IMR-90 (cell line): ENCODE measurements around the gene NIPAL1. TPM values are rescaled to one million over a fixed set of nuclear protein-coding genes. Genes with fewer than 3 reads are reported as not detected.

ENCODE experiments used
- ATAC-seq: fragments of 200-7000 bp; cut with Tn5 transposase; 2 replicates; pipeline ENCODE4 v1.9.1; 2020; ENCODE audit warnings: low read depth, mild to moderate bottlenecking, moderate library complexity
- BruUV-seq: library from RNA; stranded (reverse); fragments of 400-500 nt; replicated peaks from 2 replicates; lab custom pipeline; 2021; lab: Mats Ljungman, UMichigan
- CTCF ChIA-PET: fragments of 300-600 bp; formaldehyde crosslinking; extraction: SDS; loops from one replicate; lab custom pipeline; 2021; ENCODE audit warnings: antibody characterized with exemption; lab: Yijun Ruan, JAX
- POLR2A ChIA-PET: fragments of 300-600 bp; sonication (Branson Sonifier 250); formaldehyde crosslinking; loops from one replicate; lab custom pipeline; 2022; ENCODE audit warnings: antibody characterized with exemption; ENCODE audit not compliant: unreplicated experiment; lab: Charles Lee
- DNase-seq: peaks from one replicate; pipeline ENCODE4 v3.0.0; 2013
- H2AFZ ChIP-seq: replicated peaks from 2 replicates; pipeline ENCODE3; 2013; ENCODE audit warnings: low read length, mild to moderate bottlenecking; ENCODE audit not compliant: poor library complexity
- H2AK5ac ChIP-seq: 2 replicates; pipeline ENCODE4 v1.6.1; 2013; ENCODE audit warnings: low read depth, low read length, inconsistent platforms
- H2AK9ac ChIP-seq: replicated peaks from 2 replicates; pipeline ENCODE3; 2013; ENCODE audit warnings: mild to moderate bottlenecking, low read depth, low read length, moderate library complexity; ENCODE audit not compliant: poor library complexity
- H2BK120ac ChIP-seq: 2 replicates; pipeline ENCODE4 v1.6.1; 2013; ENCODE audit warnings: low read depth, low read length, inconsistent platforms
- H2BK15ac ChIP-seq: 3 replicates; pipeline ENCODE4 v1.6.1; 2013; ENCODE audit warnings: low read depth, low read length, inconsistent platforms
- H2BK20ac ChIP-seq: 2 replicates; pipeline ENCODE4 v1.6.1; 2013; ENCODE audit warnings: low read depth, mild to moderate bottlenecking, inconsistent platforms, low read length, moderate library complexity
- H2BK5ac ChIP-seq: 2 replicates; pipeline ENCODE4 v1.6.1; 2013; ENCODE audit warnings: mild to moderate bottlenecking, low read depth, low read length, inconsistent platforms; ENCODE audit not compliant: poor library complexity, severe bottlenecking
- H3K14ac ChIP-seq: replicated peaks from 2 replicates; pipeline ENCODE4 v1.6.1; 2013; ENCODE audit warnings: low read depth, low read length, inconsistent platforms
- H3K18ac ChIP-seq: 2 replicates; pipeline ENCODE4 v1.6.1; 2013; ENCODE audit warnings: low read depth, low read length, control low read depth
- H3K23ac ChIP-seq: 2 replicates; pipeline ENCODE4 v1.6.1; 2013; ENCODE audit warnings: low read depth, low read length, inconsistent platforms
- H3K27ac ChIP-seq: 2 replicates; pipeline ENCODE4 v1.5.1; 2013; ENCODE audit warnings: mild to moderate bottlenecking, control low read depth, low read length; ENCODE audit not compliant: insufficient read depth
- H3K27me3 ChIP-seq: 2 replicates; pipeline ENCODE4 v1.6.1; 2013; ENCODE audit warnings: low read length; ENCODE audit not compliant: control insufficient read depth, insufficient read depth
- H3K36me3 ChIP-seq: 2 replicates; pipeline ENCODE4 v1.6.1; 2013; ENCODE audit warnings: low read length, mixed read lengths; ENCODE audit not compliant: control insufficient read depth, insufficient read depth
- H3K4ac ChIP-seq: 2 replicates; pipeline ENCODE4 v1.6.1; 2013; ENCODE audit warnings: low read depth, low read length, inconsistent platforms
- H3K4me1 ChIP-seq: 2 replicates; pipeline ENCODE4 v1.6.1; 2013; ENCODE audit warnings: low read length, mixed read lengths; ENCODE audit not compliant: control insufficient read depth, insufficient read depth
- H3K4me2 ChIP-seq: 2 replicates; pipeline ENCODE4 v1.6.1; 2013; ENCODE audit warnings: low read depth, mild to moderate bottlenecking, control low read depth, low read length, moderate library complexity
- H3K4me3 ChIP-seq: 2 replicates; pipeline ENCODE4 v1.5.1; 2013; ENCODE audit warnings: low read depth, mild to moderate bottlenecking, control low read depth, low read length, moderate library complexity; ENCODE audit not compliant: insufficient read depth
- H3K56ac ChIP-seq: 2 replicates; pipeline ENCODE4 v1.6.1; 2013; ENCODE audit warnings: low read length, inconsistent platforms; ENCODE audit not compliant: insufficient read depth; ENCODE audit errors: extremely low read depth
- H3K79me1 ChIP-seq, 2 experiments: 2 replicates each; pipeline ENCODE4 v1.6.1; 2013; ENCODE audit warnings: low read length in 2 of 2, inconsistent platforms in 1 of 2, low read depth in 1 of 2
- H3K9ac ChIP-seq: 2 replicates; pipeline ENCODE4 v1.6.1; 2013; ENCODE audit warnings: low read depth, low read length, control low read depth
- H3K9me1 ChIP-seq: 2 replicates; pipeline ENCODE4 v1.6.1; 2013; ENCODE audit warnings: low read length, inconsistent platforms; ENCODE audit not compliant: insufficient read depth
- H3K9me3 ChIP-seq: 2 replicates; pipeline ENCODE4 v1.6.1; 2013; ENCODE audit warnings: low read length; ENCODE audit not compliant: control insufficient read depth, insufficient read depth
- H4K20me1 ChIP-seq: 2 replicates; pipeline ENCODE4 v1.6.1; 2013; ENCODE audit warnings: low read length, inconsistent platforms; ENCODE audit not compliant: insufficient read depth
- H4K5ac ChIP-seq: 2 replicates; pipeline ENCODE4 v1.6.1; 2013; ENCODE audit warnings: mild to moderate bottlenecking, low read depth, low read length, control low read depth
- H4K8ac ChIP-seq, 2 experiments: 2 replicates each; pipeline ENCODE4 v1.6.1; 2013; ENCODE audit warnings: low read depth in 2 of 2, low read length in 2 of 2, control low read depth in 1 of 2, inconsistent platforms in 1 of 2
- H4K91ac ChIP-seq: 2 replicates; pipeline ENCODE4 v1.6.1; 2013; ENCODE audit warnings: low read depth, low read length, inconsistent platforms; ENCODE audit not compliant: insufficient read depth
- CEBPB ChIP-seq: IDR thresholded peaks from 2 replicates; pipeline ENCODE4 v1.6.1; 2012; ENCODE audit warnings: low read depth, low read length, improper control_type of control experiment
- CHD1 ChIP-seq: IDR thresholded peaks from 2 replicates; pipeline ENCODE4 v1.6.1; 2012; ENCODE audit warnings: low read depth, low read length, improper control_type of control experiment
- ELK1 ChIP-seq: fragments of 150-350 bp; IDR thresholded peaks from 2 replicates; pipeline ENCODE4 v1.6.1; 2016; ENCODE audit warnings: low read depth, mild to moderate bottlenecking, low read length, moderate library complexity, borderline replicate concordance
- MAFK ChIP-seq: IDR thresholded peaks from 2 replicates; pipeline ENCODE4 v1.6.1; 2012; ENCODE audit warnings: low read depth, low read length, improper control_type of control experiment
- MAZ ChIP-seq: IDR thresholded peaks from 2 replicates; pipeline ENCODE4 v1.6.1; 2012; ENCODE audit warnings: low read depth, mild to moderate bottlenecking, low read length, improper control_type of control experiment, moderate library complexity, borderline replicate concordance
- MXI1 ChIP-seq: IDR thresholded peaks from 2 replicates; pipeline ENCODE4 v1.6.1; 2012; ENCODE audit warnings: low read depth, mild to moderate bottlenecking, low read length, moderate library complexity, borderline replicate concordance
- POLR2A ChIP-seq: IDR thresholded peaks from 2 replicates; pipeline ENCODE4 v1.6.1; 2012; ENCODE audit warnings: mild to moderate bottlenecking, low read depth, low read length
- RAD21 ChIP-seq: IDR thresholded peaks from 2 replicates; pipeline ENCODE4 v1.6.1; 2012; ENCODE audit warnings: low read length, improper control_type of control experiment
- RCOR1 ChIP-seq: IDR thresholded peaks from 2 replicates; pipeline ENCODE4 v1.6.1; 2012; ENCODE audit warnings: mild to moderate bottlenecking, low read length, improper control_type of control experiment; ENCODE audit not compliant: insufficient replicate concordance
- RFX5 ChIP-seq: IDR thresholded peaks from 2 replicates; pipeline ENCODE4 v1.8.0; 2012; ENCODE audit warnings: low read depth, mild to moderate bottlenecking, low read length, moderate library complexity
- SMC3 ChIP-seq: fragments of 150-350 bp; IDR thresholded peaks from 2 replicates; pipeline ENCODE4 v1.6.1; 2016; ENCODE audit warnings: low read depth, mild to moderate bottlenecking, antibody characterized with exemption, low read length, moderate library complexity
- USF2 ChIP-seq: fragments of 150-350 bp; IDR thresholded peaks from 2 replicates; pipeline ENCODE4 v1.6.1; 2017; ENCODE audit warnings: mild to moderate bottlenecking, antibody characterized with exemption, low read length, low read depth
- WGBS, 2 experiments: methylation state at CpG; one replicate each; pipeline versions ENCODE4 v1.1.5 to v1.1.7; 2013; ENCODE audit warnings: missing lambda C conversion rate in 2 of 2; ENCODE audit not compliant: insufficient read length in 1 of 2; ENCODE audit errors: extremely low coverage in 2 of 2; 5-methylcytosine and 5-hydroxymethylcytosine counted together
- dilution Hi-C: fragments of 300-500 bp; cut with HindIII; formaldehyde crosslinking; loops from one replicate; pipeline ENCODE4 v1.14.3; 2018; ENCODE audit warnings: low sequenced_read_pairs; ENCODE audit not compliant: unreplicated experiment
- in situ Hi-C: fragments of 300-500 bp; cut with MboI; formaldehyde crosslinking; loops from 3 replicates; pipeline ENCODE4 v1.14.3; 2019; ENCODE audit warnings: low sequenced_read_pairs, inconsistent platforms, mixed read lengths
- intact Hi-C: fragments of 100-400 bp; cut with micrococcal nuclease; formaldehyde crosslinking; loops from 2 replicates; pipeline ENCODE4 v1.10.0; 2022
- polyA plus RNA-seq, 3 experiments: library from polyadenylated mRNA; depleted of rRNA; stranded (reverse); fragments of >200 nt; gene quantifications; 2 replicates each; pipeline ENCODE4 v1.2.3, GENCODE V29; 2012; ENCODE audit warnings: low replicate concordance in 1 of 3
- total RNA-seq: library from RNA; depleted of rRNA; stranded (reverse); fragments of >200 nt; gene quantifications from 2 replicates; pipeline ENCODE4 v1.2.3, GENCODE V29; 2012
- TF ChIP-seq, protein P1 (sequence below): conservative IDR thresholded peaks from 2 replicates; pipeline ENCODE4 v1.5.1; 2012; ENCODE audit warnings: mild to moderate bottlenecking, low read depth, low read length, improper control_type of control experiment

Gene NIPAL1
- total and polyA plus RNA-seq, 2 of the 4 experiments (the other 2 are of a cell fraction): 0.89 to 1.1 TPM

- Histone ChIP-seq H2AFZ (no peak overlapping the region), H3K4me3 (no peak overlapping the region), H2BK20ac (no peak overlapping the region), H3K79me1 (no peaks in the 10 kb centered on the region), H3K4ac (no peak overlapping the region), H3K23ac (no peak overlapping the region), H4K20me1 (no peaks in the 10 kb centered on the region), H3K9me1 (no peaks in the 10 kb centered on the region), H2BK120ac (no peak overlapping the region), H2BK5ac (no peak overlapping the region), H3K9me3 (no peaks in the 10 kb centered on the region), H3K36me3 (no peaks in the 10 kb centered on the region), H3K27ac (no peak overlapping the region), H3K4me2 (no peak overlapping the region), H2AK9ac (no peak overlapping the region), H3K4me1 (no peaks in the 10 kb centered on the region), H2BK15ac (no peak overlapping the region), H4K91ac (no peak overlapping the region), H3K27me3 (peaks cover 6% of the 10 kb centered on the region), H3K56ac (no peak overlapping the region), H4K5ac (no peak overlapping the region), H3K9ac (no peak overlapping the region), H3K14ac (no peak overlapping the region), H2AK5ac (no peak overlapping the region), H4K8ac (no peak overlapping the region), H3K18ac (no peak overlapping the region)
- dilution Hi-C loops: no loop called here
- POLR2A ChIA-PET: no interaction called here
- TF ChIP-seq CHD1 (no peak), RCOR1 (no peak), CEBPB (no peak), MAFK (no peak), USF2 (no peak), SMC3 (no peak), MXI1 (no peak), RFX5 (no peak), MAZ (no peak), RAD21 (no peak), ELK1 (no peak), POLR2A (no peak)
- TF ChIP-seq, protein P1, sequence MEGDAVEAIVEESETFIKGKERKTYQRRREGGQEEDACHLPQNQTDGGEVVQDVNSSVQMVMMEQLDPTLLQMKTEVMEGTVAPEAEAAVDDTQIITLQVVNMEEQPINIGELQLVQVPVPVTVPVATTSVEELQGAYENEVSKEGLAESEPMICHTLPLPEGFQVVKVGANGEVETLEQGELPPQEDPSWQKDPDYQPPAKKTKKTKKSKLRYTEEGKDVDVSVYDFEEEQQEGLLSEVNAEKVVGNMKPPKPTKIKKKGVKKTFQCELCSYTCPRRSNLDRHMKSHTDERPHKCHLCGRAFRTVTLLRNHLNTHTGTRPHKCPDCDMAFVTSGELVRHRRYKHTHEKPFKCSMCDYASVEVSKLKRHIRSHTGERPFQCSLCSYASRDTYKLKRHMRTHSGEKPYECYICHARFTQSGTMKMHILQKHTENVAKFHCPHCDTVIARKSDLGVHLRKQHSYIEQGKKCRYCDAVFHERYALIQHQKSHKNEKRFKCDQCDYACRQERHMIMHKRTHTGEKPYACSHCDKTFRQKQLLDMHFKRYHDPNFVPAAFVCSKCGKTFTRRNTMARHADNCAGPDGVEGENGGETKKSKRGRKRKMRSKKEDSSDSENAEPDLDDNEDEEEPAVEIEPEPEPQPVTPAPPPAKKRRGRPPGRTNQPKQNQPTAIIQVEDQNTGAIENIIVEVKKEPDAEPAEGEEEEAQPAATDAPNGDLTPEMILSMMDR: no peak
- CTCF ChIA-PET: no interaction called here
- 0% methylated on average over 1 of the region's 3 CpGs; no CpG with 5 or more reads in 1 of the 2 experiments for WGBS, 2 experiments
- no TSS peak for BruUV-seq
- ATAC-seq: no peak
- intact Hi-C loops: no loop called here
- DNase-seq: no peak
- in situ Hi-C loops: no loop called here
These were observed 30.9 kb downstream of the NIPAL1 start for GRCh38 chr4:48047421-48047844.
